Stimulated activated CD8-positive, alpha-beta memory T cell treated with anti-CD3 and anti-CD28 coated beads, Interleukin-4, amount 100 ng/mL, for 1 hour (primary cell): Measurements from ENCODE around the gene BSDC1.
A peak's percentile ranks its signal among the peaks of the same experiment; 100 is the strongest.

Experiments used
- DNase-seq, 2 donors: peaks; one replicate each; pipeline ENCODE4 v3.0.0-alpha.2; 2020; ENCODE audit warnings: low read depth in 2 of 2, low spot score in 1 of 2

BSDC1 gene

GRCh38 chr1:32337855-32338636, 56.2 kb downstream of the BSDC1 start:
- no peak for DNase-seq

GRCh38 chr1:32336963-32337675, 57.1 kb downstream of the BSDC1 start:
- DNase-seq = no peak

- no peak for DNase-seq
Observed at GRCh38 chr1:32336591-32336932, 57.7 kb downstream of the BSDC1 start.

- DNase-seq = peak; percentile 69 to 78
Observed at GRCh38 chr1:32335790-32336590, 58.3 kb downstream of the BSDC1 start, which contains the start of gene MARCKSL1. Gene MARCKSL1, minus strand, starts transcription at chr1:32336233. Its CDS starts 200 bp downstream, at chr1:32336033.

GRCh38 chr1:32335535-32335789, 58.8 kb downstream of the BSDC1 start:
- DNase-seq = no peak

- DNase-seq = peak in 1 of 2 donors; percentile 35
Observed at GRCh38 chr1:32334864-32335534, 59.2 kb downstream of the BSDC1 start.

GRCh38 chr1:32334274-32334861, 59.9 kb downstream of the BSDC1 start:
- DNase-seq = no peak

GRCh38 chr1:32333251-32333963, 60.8 kb downstream of the BSDC1 start:
- no peak for DNase-seq

GRCh38 chr1:32332290-32333079, 61.8 kb downstream of the BSDC1 start:
- no peak for DNase-seq

GRCh38 chr1:32331549-32331948, 62.7 kb downstream of the BSDC1 start:
- DNase-seq = no peak

GRCh38 chr1:32330558-32331151, 63.6 kb downstream of the BSDC1 start:
- DNase-seq = no peak

GRCh38 chr1:32329931-32330466, 64.2 kb downstream of the BSDC1 start:
- no peak for DNase-seq

- no peak for DNase-seq
Observed at GRCh38 chr1:32327204-32327603, 67.0 kb downstream of the BSDC1 start.

GRCh38 chr1:32321712-32322291, 72.4 kb downstream of the BSDC1 start:
- no peak for DNase-seq

GRCh38 chr1:32318127-32318869, 75.9 kb downstream of the BSDC1 start:
- no peak for DNase-seq

GRCh38 chr1:32316903-32317277, 77.4 kb downstream of the BSDC1 start:
- no peak for DNase-seq
